K562 (cell line): ENCODE data around the gene PPP2R3B. TPM values are rescaled to one million over a fixed set of nuclear protein-coding genes. Genes with fewer than 3 reads are reported as not detected.

Experiments used
- ATAC-seq: fragments of 200-7000 bp; cut with Tn5 transposase; 3 replicates; pipeline ENCODE4 v1.9.1; 2020; ENCODE audit warnings: moderate library complexity
- BruUV-seq: library from RNA; stranded (reverse); fragments of 400-500 nt; replicated peaks from 2 replicates; lab custom pipeline; 2021; lab: Mats Ljungman, UMichigan
- CTCF ChIA-PET: fragments of 300-600 bp; formaldehyde crosslinking; extraction: SDS; loops from one replicate; lab custom pipeline; 2021; ENCODE audit warnings: low intra/inter-chr PET ratio; lab: Yijun Ruan, JAX
- POLR2A ChIA-PET: fragments of 300-600, 350-650 bp; sonication (Branson Sonifier 250); formaldehyde crosslinking; extraction: SDS; loops from one replicate; lab custom pipeline; 2021; ENCODE audit warnings: antibody characterized with exemption, inconsistent platforms; lab: Yijun Ruan, JAX
- DNase-seq, 4 experiments: peaks; one replicate each; pipeline versions ENCODE4 v3.0.0 to v3.0.0-alpha.2; 2011 to 2018; ENCODE audit warnings: low spot score in 3 of 4, mixed read lengths in 3 of 4; ENCODE audit errors: extremely low read depth in 1 of 4
- FAIRE-seq: peaks from 2 replicates; lab custom pipeline; 2011; peaks lifted over from hg19 to GRCh38; lab: Jason Lieb, UNC
- H2AFZ ChIP-seq: 2 replicates; pipeline ENCODE4 v1.6.0; 2011; ENCODE audit warnings: low read depth, low read length, control low read depth, inconsistent platforms
- H3K27ac ChIP-seq: fragments of 200-600 bp; 3 replicates; pipeline ENCODE4 v1.8.0; 2011; ENCODE audit warnings: low read depth, mild to moderate bottlenecking, control low read depth, inconsistent platforms, low read length, moderate library complexity, mixed read lengths; ENCODE audit errors: extremely low read depth
- H3K27me3 ChIP-seq, 2 experiments: fragments of 300-600 bp in 1 of 2; 2 replicates in 1 of 2; 3 replicates in 1 of 2; pipeline versions ENCODE4 v1.6.0 to v1.8.0; 2011; ENCODE audit warnings: inconsistent platforms in 2 of 2, low read length in 2 of 2, mild to moderate bottlenecking in 1 of 2, mixed read lengths in 1 of 2, moderate library complexity in 1 of 2; ENCODE audit not compliant: control insufficient read depth in 2 of 2, insufficient read depth in 2 of 2
- H3K36me3 ChIP-seq: fragments of 300-600 bp; 3 replicates; pipeline ENCODE4 v1.8.0; 2011; ENCODE audit warnings: mild to moderate bottlenecking, low read length, inconsistent platforms; ENCODE audit not compliant: control insufficient read depth, insufficient read depth
- H3K4me1 ChIP-seq, 2 experiments: fragments of 200-600 bp in 1 of 2; replicated peaks in 1 of 2; 2 replicates in 1 of 2; 3 replicates in 1 of 2; pipeline versions ENCODE4 v1.5.1 to v1.8.0; 2011; ENCODE audit warnings: inconsistent platforms in 2 of 2, low read length in 2 of 2, mild to moderate bottlenecking in 1 of 2, mixed read lengths in 1 of 2, moderate library complexity in 1 of 2; ENCODE audit not compliant: control insufficient read depth in 2 of 2, insufficient read depth in 2 of 2
- H3K4me2 ChIP-seq: 2 replicates; pipeline ENCODE4 v1.6.1; 2011; ENCODE audit warnings: low read length, control low read depth, inconsistent platforms, mixed read lengths; ENCODE audit not compliant: insufficient read depth
- H3K4me3 ChIP-seq: fragments of 200-600 bp; sonication (generic), shearing (Covaris generic); 2 replicates; pipeline ENCODE4 v1.5.1; 2016; ENCODE audit warnings: control low read depth, inconsistent platforms
- H3K79me2 ChIP-seq: fragments of 200-600 bp; 3 replicates; pipeline ENCODE4 v1.8.0; 2011; ENCODE audit warnings: low read length, inconsistent platforms; ENCODE audit not compliant: control insufficient read depth, insufficient read depth
- H3K9ac ChIP-seq, 2 experiments: 2 replicates each; pipeline versions ENCODE4 v1.6.0 to v1.6.1; 2011; ENCODE audit warnings: low read depth in 2 of 2, low read length in 2 of 2, control low read depth in 1 of 2, inconsistent platforms in 1 of 2, mild to moderate bottlenecking in 1 of 2, mixed read lengths in 1 of 2; ENCODE audit not compliant: insufficient read depth in 1 of 2
- H3K9me1 ChIP-seq: one replicate; pipeline ENCODE4 v1.6.0; 2011; ENCODE audit warnings: inconsistent platforms, mild to moderate bottlenecking, low read length, moderate library complexity; ENCODE audit not compliant: control insufficient read depth, insufficient read depth
- H3K9me3 ChIP-seq: replicated peaks from 2 replicates; pipeline ENCODE4 v1.5.1; 2011; ENCODE audit warnings: low read depth, low read length, inconsistent platforms; ENCODE audit not compliant: control insufficient read depth, insufficient read depth
- H4K20me1 ChIP-seq: replicated peaks from 2 replicates; pipeline ENCODE4 v1.6.1; 2011; ENCODE audit warnings: low read length, inconsistent platforms, mixed read lengths; ENCODE audit not compliant: control insufficient read depth, insufficient read depth
- KLF16 ChIP-seq: IDR thresholded peaks from 2 replicates; pipeline ENCODE4 v1.6.1; 2016; ENCODE audit warnings: antibody characterized with exemption
- ZNF75A ChIP-seq: fragments of 450-650 bp; formaldehyde crosslinking; IDR thresholded peaks from 2 replicates; pipeline ENCODE4 v1.4.0; 2020; ENCODE audit warnings: mild to moderate bottlenecking
- WGBS: fragments of 100-300 bp; shearing (Covaris generic); methylation state at CpG from one replicate; pipeline ENCODE4 v1.1.6; 2016; ENCODE audit warnings: low coverage, mixed read lengths; ENCODE audit not compliant: insufficient coverage; ENCODE audit errors: missing lambda C conversion rate; 5-methylcytosine and 5-hydroxymethylcytosine counted together
- in situ Hi-C: fragments of 300-500 bp; cut with MboI; formaldehyde crosslinking; loops from 4 replicates; pipeline ENCODE4 v1.15.0; 2018; ENCODE audit warnings: inconsistent platforms, mixed read lengths
- intact Hi-C: fragments of 100-400 bp; cut with micrococcal nuclease; formaldehyde crosslinking; loops from 2 replicates; pipeline ENCODE4 v1.14.2; 2022
- polyA plus RNA-seq, 8 experiments: library from polyadenylated mRNA; depleted of rRNA in 4 of 8; stranded (reverse) in 5 of 8; unstranded in 3 of 8; fragments of >200 nt; fragmentation: Nextera tagmentation in 2 of 8; fragmentation: Illumina TruSeq in 1 of 8; extraction: Ambion mirVana in 2 of 8; extraction: Trizol in 1 of 8; gene quantifications; 2 replicates each; pipeline versions ENCODE4 v1.2.1 to v1.2.3, GENCODE V29; 2011 to 2014; ENCODE audit warnings: inconsistent platforms in 1 of 8, missing spikeins in 1 of 8
- total RNA-seq, 7 experiments: library from RNA; depleted of rRNA in 6 of 7; stranded (reverse); fragments of >200 nt in 6 of 7; fragmentation: Illumina TruSeq in 2 of 7; extraction: Trizol in 2 of 7; gene quantifications; 2 replicates each; pipeline versions ENCODE4 v1.2.1 to v1.2.3, GENCODE V29; 2011 to 2021; ENCODE audit warnings: low replicate concordance in 1 of 7
- TF ChIP-seq, protein P1 (sequence below): sonication (generic); formaldehyde crosslinking; IDR thresholded peaks from 2 replicates; pipeline ENCODE4 v1.5.0; 2020; ENCODE audit warnings: missing genetic modification reagents

Gene PPP2R3B
- total and polyA plus RNA-seq, 9 of the 15 experiments (the other 6 are each of a cell fraction or from before 2014, with no cell fraction given), result 0.04 to 18.2 (median 8.2) TPM; not detected in 1

DNA sequence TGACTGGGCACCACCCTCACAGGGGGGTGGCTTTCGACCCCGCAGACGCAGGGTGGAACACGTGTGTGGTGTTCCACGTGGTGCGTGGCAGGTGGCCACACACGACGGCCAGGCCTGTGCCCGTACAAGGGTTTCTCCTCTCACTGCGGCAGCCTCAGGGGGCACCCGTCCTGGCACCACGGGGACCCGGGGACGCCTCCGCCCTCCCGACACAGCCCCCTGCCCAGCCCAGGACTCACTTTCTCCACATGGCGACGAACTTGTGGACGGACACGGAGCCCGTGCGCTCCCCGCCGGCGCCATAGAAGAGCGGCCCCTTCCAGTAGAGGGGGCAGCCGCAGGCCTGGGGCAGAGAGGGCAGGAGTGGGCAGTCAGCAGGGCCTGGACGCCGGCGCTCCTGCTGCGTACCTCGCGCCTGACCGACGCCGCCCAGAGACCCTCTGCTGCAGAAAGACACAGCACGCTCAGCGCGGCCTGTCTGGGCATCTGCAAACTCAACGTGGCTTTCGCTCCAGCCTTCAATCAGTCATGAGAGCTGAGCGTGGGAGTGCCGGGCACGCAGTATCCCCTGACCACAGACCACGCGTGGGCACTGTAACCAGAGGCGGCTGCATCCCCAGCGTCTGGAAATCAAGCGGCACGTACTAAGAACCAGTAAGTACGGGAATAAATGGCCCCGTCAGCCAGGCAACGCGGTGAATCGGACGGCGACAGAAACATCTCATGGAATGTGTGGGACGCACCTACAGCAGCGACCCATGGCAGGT, 39.2 kb downstream of the PPP2R3B start:
- H3K4me1 ChIP-seq, result 0 out of 5 replicates have a peak, but pooled peaks cover 0 to 4% of the 10 kb centered on the region in 2 experiments
- ATAC-seq (no peak), FAIRE-seq (no peak), DNase-seq (no peak)
- no peaks in the 10 kb centered on the region for H3K9me3 ChIP-seq
- no TSS peak for BruUV-seq
- no peaks in the 10 kb centered on the region for H3K9me1 ChIP-seq
- ChIA-PET CTCF (no interaction called here), POLR2A (no interaction called here)
- H3K27ac ChIP-seq, result no peak overlapping the region
- H2AFZ ChIP-seq, result no peak overlapping the region
- no peak overlapping the region for H3K4me2 ChIP-seq
- no peaks in the 10 kb centered on the region for H4K20me1 ChIP-seq
- TF ChIP-seq ZNF75A (CRISPR knock-in tag), result no peak
- TF ChIP-seq, protein P1, sequence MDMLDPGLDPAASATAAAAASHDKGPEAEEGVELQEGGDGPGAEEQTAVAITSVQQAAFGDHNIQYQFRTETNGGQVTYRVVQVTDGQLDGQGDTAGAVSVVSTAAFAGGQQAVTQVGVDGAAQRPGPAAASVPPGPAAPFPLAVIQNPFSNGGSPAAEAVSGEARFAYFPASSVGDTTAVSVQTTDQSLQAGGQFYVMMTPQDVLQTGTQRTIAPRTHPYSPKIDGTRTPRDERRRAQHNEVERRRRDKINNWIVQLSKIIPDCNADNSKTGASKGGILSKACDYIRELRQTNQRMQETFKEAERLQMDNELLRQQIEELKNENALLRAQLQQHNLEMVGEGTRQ (CRISPR knock-in tag), result no peak
- TF ChIP-seq KLF16, result no peak
- no peak overlapping the region for H3K4me3 ChIP-seq
- H3K79me2 ChIP-seq, result no peaks in the 10 kb centered on the region
- intact Hi-C loops (no loop called here), in situ Hi-C loops (no loop called here)
- 89% methylated on average over 12 of the region's 59 CpGs for WGBS
- H3K36me3 ChIP-seq, result no peaks in the 10 kb centered on the region
- H3K9ac ChIP-seq, result no peak overlapping the region
- H3K27me3 ChIP-seq, result no peaks in the 10 kb centered on the region
